T-helper 1 cell (primary cell): Measurements from ENCODE around the gene COG5.

Experiments used
- DNase-seq, 5 donors: peaks; one replicate each; pipeline ENCODE4 v3.0.0-alpha.2; 2012 to 2020

COG5 gene

GRCh38 chr7:107505362-107505761 lies 58.4 kb downstream of the COG5 start:
- DNase-seq, result no peak

- no peak for DNase-seq
Observed at GRCh38 chr7:107503687-107504086, 60.0 kb downstream of the COG5 start.

GRCh38 chr7:107502797-107503196 lies 60.9 kb downstream of the COG5 start:
- DNase-seq, result no peak

DNA sequence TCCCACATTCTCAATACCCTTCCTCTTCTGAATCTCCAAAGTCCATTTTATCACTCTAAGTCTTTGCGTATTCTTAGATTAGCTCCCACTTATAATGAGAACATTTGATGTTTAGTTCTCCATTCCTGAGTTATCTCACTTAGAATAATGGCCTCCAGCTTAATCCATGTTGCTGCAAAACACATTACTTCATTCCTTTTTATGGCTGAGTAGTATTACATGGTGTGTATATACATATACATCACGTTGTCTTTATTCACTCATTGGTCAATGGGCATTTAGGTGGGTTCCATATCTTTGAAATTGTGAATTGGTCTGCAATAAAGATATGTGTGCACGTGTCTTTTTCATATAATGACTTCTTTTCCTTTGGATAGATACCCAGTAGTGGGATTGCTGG lies 61.6 kb downstream of the COG5 start:
- no peak for DNase-seq

GRCh38 chr7:107501593-107501992 lies 62.1 kb downstream of the COG5 start:
- DNase-seq, result peak in 1 of 5 donors; percentile 17

DNA sequence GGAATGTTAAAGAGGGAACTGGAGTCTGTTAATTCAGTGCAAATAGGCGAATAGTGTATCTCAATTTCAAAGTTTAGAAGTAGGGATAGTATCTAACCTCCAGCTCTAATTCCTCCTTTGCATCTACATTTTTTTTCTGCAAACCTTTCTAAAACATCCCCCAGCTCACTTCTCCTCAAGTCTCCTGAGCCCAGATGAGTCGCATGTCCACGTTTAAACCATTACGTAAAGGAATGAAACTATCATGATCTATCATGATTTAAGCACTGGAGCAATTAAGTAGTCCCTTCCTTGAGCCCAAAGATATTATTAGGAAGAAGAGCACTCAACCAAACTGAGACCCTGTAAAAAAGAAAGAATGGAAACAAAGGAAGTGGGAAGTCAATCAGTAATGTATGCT lies 64.0 kb downstream of the COG5 start:
- DNase-seq, result no peak

GRCh38 chr7:107495516-107495915 lies 68.2 kb downstream of the COG5 start:
- no peak for DNase-seq

- DNase-seq, result no peak
Observed at GRCh38 chr7:107494884-107495283, 68.8 kb downstream of the COG5 start.

DNA sequence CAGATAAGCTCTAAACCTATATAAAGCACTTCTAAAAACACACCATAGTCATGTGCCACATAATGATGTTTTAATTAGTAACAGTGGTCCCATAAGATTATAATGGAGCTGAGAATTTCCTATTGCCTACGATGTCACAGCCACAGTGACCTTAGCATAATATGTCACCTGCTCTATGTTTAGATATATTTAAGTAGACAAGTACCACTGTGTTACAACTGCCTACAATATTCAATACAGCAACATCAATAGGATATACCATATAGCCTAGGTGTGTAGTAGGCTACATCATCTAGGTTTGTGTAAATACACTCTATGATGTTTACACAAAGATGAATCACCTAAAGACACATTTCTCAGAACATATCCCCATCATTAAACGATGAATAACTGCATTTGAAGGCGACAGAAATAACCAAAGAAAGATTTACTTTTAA lies 69.4 kb downstream of the COG5 start:
- no peak for DNase-seq

DNA sequence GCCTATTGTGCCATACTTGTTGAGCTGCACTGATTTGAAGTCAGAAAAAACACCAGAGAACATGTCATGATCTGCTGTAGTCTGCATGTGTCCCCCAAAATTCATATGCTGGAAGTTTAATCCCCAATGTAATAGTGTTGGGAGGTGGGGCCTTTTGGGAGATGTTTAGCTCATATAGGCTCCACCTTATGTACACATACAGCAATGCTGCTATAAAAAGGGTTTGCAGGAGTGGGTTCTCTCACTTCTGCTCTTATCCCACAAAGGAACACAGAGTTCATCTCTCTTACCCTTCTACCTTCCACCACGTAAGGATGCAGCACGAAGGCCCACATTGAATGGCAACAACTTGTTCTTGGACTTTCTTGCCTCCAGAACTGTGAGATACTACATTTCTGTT lies 70.8 kb downstream of the COG5 start:
- no peak for DNase-seq

GRCh38 chr7:107486041-107486440 lies 77.7 kb downstream of the COG5 start:
- DNase-seq, result no peak

DNA sequence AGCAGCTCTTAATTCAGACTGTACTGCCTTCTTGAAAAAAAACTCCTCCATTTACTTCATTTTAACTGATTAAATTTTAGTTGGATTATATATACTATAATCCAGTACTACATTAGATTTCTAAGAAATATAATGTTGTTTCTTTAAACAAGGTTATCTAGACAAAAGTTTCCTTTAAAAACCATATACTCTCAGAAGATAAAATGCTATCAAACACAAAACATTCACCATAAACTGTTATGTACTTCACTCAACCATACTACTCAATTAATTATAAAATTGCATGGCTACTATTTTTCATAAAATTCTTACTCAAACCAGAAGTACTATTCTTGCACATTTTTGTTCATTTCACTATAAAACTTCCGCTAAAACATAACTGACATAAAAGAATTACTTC lies 81.1 kb downstream of the COG5 start:
- DNase-seq, result no peak

GRCh38 chr7:107480932-107481331 lies 82.8 kb downstream of the COG5 start:
- no peak for DNase-seq

DNA sequence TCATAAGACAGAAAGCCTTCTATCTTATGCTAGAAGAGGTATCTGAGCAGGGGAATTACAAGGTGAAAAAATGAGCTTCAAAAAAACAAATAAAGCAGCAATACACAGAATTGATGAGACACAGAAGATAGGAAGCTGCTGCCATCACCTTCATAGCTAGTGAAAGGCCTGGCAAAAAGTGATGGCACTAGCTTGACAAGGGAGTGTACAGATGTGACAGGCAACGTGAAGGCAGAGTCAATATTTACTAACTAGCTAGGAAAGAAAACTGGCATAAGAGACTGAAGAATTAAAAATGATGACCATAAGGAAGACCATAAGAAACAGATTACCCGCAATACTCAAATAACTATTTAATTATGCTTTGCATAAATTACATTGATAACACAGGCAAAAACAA lies 84.4 kb downstream of the COG5 start:
- no peak for DNase-seq

DNA sequence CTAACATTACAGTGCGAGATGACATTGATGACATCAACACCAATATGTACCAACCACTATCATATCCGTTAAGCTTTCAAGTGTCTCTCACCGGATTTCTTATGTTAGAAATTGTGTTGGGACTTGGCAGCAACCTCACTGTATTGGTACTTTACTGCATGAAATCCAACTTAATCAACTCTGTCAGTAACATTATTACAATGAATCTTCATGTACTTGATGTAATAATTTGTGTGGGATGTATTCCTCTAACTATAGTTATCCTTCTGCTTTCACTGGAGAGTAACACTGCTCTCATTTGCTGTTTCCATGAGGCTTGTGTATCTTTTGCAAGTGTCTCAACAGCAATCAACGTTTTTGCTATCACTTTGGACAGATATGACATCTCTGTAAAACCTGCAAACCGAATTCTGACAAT lies 89.6 kb downstream of the COG5 start:
- no peak for DNase-seq

GRCh38 chr7:107472116-107472515 lies 91.6 kb downstream of the COG5 start:
- DNase-seq, result no peak

DNA sequence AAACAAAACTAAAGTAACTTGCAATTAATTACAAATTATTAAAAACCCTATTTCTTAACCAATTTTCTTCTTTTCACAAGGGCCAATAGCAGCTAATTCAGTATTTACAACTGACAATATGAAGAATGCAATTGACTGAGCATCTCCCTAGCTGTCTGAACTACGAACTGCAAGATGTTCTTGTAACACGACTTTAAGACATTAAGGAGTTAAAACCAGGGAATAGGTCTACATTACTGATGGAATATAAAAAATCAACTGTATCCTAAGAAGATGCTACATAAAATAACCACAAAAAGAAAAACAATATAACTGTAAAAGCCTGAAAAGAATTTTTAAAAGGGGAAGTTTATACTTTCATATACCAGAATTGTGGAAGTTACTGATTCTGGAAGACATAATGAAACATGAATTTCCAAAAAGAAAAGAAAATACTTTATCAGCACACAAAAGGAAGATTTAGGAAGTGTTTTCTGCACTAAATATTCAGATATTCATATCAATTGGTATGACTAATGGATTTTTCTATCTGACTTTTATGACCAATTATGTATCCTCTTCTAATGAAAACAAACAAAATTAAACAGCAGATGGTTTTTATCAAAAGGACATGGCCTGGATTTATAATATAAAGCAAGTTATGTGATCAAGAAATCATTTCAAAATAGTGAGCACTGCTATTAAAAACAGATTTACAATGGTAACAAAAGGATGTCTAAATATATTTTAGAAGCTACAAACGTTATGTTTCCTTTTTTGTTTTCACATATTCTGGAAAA lies 92.2 kb downstream of the COG5 start:
- DNase-seq, result no peak

DNA sequence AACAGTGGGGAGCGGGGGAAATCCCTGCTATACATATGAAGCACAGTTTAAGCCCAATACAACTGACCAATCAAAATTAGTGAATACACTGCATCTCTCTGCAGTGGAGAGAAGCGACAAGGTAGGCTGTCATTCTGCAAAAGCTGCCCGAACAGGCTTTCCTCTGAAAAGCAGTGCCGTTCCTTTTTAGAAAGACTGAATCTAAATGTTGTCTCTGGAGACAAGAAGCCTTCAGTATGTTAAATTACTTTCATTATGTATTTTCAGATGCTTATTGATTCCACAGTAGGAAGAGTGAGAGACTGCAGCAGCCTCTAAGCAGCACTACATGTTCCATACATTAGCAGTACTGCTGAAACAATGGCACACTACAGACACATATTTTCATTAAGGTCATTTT lies 93.8 kb downstream of the COG5 start, which contains the start of gene GPR22:
Gene GPR22, plus strand, starts transcription at position 129 of the 400 bp plus-strand sequence. CDS start 4,004 bp downstream, outside the sequence.
- DNase-seq, result no peak

GRCh38 chr7:107468824-107469223 lies 94.9 kb downstream of the COG5 start:
- no peak for DNase-seq

DNA sequence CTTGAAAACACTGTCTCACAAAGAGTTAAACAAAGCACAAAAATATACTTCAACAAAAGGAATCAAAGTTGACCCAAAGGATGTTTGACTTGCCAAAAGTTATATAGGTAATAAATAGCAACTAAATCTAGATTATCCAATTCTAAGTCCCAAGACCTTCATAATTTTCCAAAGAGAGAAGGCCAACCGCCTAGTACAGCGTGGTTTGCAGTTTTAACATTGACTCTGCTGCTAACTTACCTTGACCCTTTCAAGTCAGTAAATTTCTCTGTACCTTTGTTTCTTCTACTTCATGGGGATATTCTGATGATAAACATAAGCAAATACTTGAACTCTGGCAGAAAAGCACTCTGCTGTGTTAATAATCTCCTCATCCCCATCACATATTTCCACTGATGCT lies 95.7 kb downstream of the COG5 start:
- no peak for DNase-seq

DNA sequence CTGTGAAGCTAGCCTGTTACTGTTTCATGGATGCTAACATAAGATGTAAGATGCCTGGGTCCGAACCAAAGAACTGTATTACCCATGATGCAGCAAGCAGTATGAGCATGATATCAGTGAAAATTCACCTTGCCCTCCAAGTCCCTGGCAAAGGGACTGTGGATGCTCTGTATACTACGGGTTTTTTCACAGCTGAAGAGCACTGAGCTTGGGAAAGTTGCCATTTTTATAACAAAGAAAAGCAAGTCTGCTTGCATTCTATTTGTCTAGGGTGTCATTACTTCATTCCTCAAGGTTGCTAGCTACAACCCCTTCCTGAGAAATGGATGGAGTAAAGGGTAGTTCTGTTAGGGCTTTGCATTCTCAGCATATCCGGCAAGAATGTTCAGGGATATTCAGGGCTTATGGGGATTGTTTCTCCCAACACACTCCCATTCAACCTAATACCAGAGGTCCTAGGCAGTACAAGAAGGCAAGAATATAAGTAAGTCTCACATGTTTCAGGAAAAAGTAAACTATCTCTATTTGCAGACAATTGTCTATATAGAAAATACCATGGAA lies 99.0 kb downstream of the COG5 start:
- no peak for DNase-seq

- DNase-seq, result peak in 4 of 5 donors; percentile 15 to 38 (median 29)
Observed at GRCh38 chr7:107463139-107464078, 100.3 kb downstream of the COG5 start.

DNA sequence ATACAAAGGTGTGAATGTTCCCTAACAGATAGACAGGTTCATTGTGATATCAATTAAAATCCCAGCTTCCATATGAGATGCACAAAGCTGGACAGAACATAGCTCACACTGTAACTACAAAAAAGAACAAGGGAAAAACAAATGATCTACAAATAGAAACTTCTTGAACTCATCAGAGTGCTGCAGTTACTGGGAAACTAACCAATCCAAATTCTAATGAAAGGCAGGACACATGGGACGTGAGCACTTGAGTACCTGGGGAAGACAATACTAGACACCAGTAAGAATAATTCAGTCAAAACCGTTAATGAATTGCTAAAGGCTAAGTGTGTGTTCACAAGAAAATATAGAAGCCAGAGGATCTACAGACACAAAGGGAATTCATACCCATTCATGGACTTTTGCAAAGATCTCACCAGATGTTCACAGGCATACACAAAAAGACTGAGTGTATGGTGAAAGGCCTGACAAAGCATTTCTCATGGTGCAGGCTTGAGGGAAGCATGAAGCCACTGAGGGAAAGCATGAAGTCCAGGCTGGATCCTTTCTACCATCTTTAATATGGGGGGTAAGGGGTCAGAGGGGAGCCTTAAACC lies 101.7 kb downstream of the COG5 start:
- DNase-seq, result no peak
